HEK293T (cell line): ENCODE measurements around the gene ANKRD27.

ENCODE experiments used
- ARNT ChIP-seq: fragments of 450-650 bp; IDR thresholded peaks from 2 replicates; pipeline ENCODE4 v1.6.1; 2017; ENCODE audit warnings: mild to moderate bottlenecking
- BHLHE40 ChIP-seq: fragments of 450-650 bp; IDR thresholded peaks from 2 replicates; pipeline ENCODE4 v1.6.1; 2016; ENCODE audit warnings: mild to moderate bottlenecking, moderate library complexity, borderline replicate concordance
- CTBP1 ChIP-seq: fragments of 450-650 bp; IDR thresholded peaks from 2 replicates; pipeline ENCODE4 v1.6.1; 2016; ENCODE audit warnings: borderline replicate concordance
- FOXK2 ChIP-seq: fragments of 450-650 bp; IDR thresholded peaks from 2 replicates; pipeline ENCODE4 v1.6.1; 2016; ENCODE audit warnings: mild to moderate bottlenecking
- FOXM1 ChIP-seq: fragments of 450-650 bp; IDR thresholded peaks from 2 replicates; pipeline ENCODE4 v1.6.1; 2017; ENCODE audit warnings: mild to moderate bottlenecking, borderline replicate concordance
- HDGF ChIP-seq: fragments of 450-650 bp; IDR thresholded peaks from 2 replicates; pipeline ENCODE4 v1.6.1; 2017; ENCODE audit warnings: antibody characterized with exemption, borderline replicate concordance
- L3MBTL2 ChIP-seq: fragments of 450-650 bp; conservative IDR thresholded peaks from 2 replicates; pipeline ENCODE4 v1.6.1; 2016; ENCODE audit warnings: mild to moderate bottlenecking
- LEF1 ChIP-seq: fragments of 450-650 bp; IDR thresholded peaks from 2 replicates; pipeline ENCODE4 v1.6.1; 2017; ENCODE audit warnings: mild to moderate bottlenecking, borderline replicate concordance
- NFRKB ChIP-seq: fragments of 450-650 bp; IDR thresholded peaks from 2 replicates; pipeline ENCODE4 v1.6.1; 2016; ENCODE audit warnings: mild to moderate bottlenecking, moderate library complexity
- PKNOX1 ChIP-seq: fragments of 450-650 bp; IDR thresholded peaks from 2 replicates; pipeline ENCODE4 v1.6.1; 2016
- SP1 ChIP-seq: fragments of 450-650 bp; IDR thresholded peaks from 2 replicates; pipeline ENCODE4 v1.6.1; 2017
- SUZ12 ChIP-seq: fragments of 450-650 bp; IDR thresholded peaks from 2 replicates; pipeline ENCODE4 v1.6.1; 2016; ENCODE audit warnings: mild to moderate bottlenecking
- TARDBP ChIP-seq: fragments of 450-650 bp; IDR thresholded peaks from 2 replicates; pipeline ENCODE4 v1.6.1; 2016
- ZNF384 ChIP-seq: fragments of 450-650 bp; IDR thresholded peaks from 2 replicates; pipeline ENCODE4 v1.6.1; 2016

- TF ChIP-seq NFRKB (no peak), SP1 (no peak), SUZ12 (no peak), FOXM1 (no peak), ZNF384 (no peak), PKNOX1 (no peak), TARDBP (no peak), BHLHE40 (no peak), LEF1 (no peak), ARNT (no peak), CTBP1 (no peak), FOXK2 (no peak), L3MBTL2 (no peak), HDGF (no peak)
Observed at GRCh38 chr19:32662186-32662585, 12.8 kb downstream of the ANKRD27 start.
